B cell (primary cell): ENCODE data around the gene SLC6A20. TPM values are rescaled to one million over a fixed set of nuclear protein-coding genes. Genes with fewer than 3 reads are reported as not detected.
"Not testable (repeated sequence)": the region's sequence is repeated elsewhere in the genome, so short reads cannot be mapped to it uniquely, and the experiment has no call there.

Source experiments
- ATAC-seq: fragments of 200-7000 bp; cut with Tn5 transposase; one replicate; pipeline ENCODE4 v1.10.0; 2021; ENCODE audit warnings: low read depth, mild to moderate bottlenecking, moderate number of reproducible peaks, moderate library complexity
- CTCF ChIA-PET: fragments of 350-600 bp; sonication (Branson Sonifier 250); formaldehyde crosslinking; loops from one replicate; lab custom pipeline; 2021; ENCODE audit warnings: antibody characterized with exemption, inconsistent platforms; lab: Charles Lee
- POLR2A ChIA-PET: fragments of 350-600 bp; sonication (Branson Sonifier 250); formaldehyde crosslinking; loops from one replicate; lab custom pipeline; 2021; ENCODE audit warnings: antibody characterized with exemption; lab: Charles Lee
- DNase-seq: peaks from one replicate; pipeline ENCODE4 v3.0.0; 2013
- H2AFZ ChIP-seq: 2 replicates; pipeline ENCODE4 v1.6.1; 2012; ENCODE audit warnings: mild to moderate bottlenecking, low read depth, low read length; ENCODE audit not compliant: insufficient read depth, poor library complexity, severe bottlenecking
- H3K27ac ChIP-seq, 2 donors: 1 replicate in 1 of 2; 2 replicates in 1 of 2; pipeline ENCODE4 v1.5.1; 2012 to 2013; ENCODE audit warnings: low read length in 2 of 2, mild to moderate bottlenecking in 2 of 2, moderate library complexity in 1 of 2
- H3K27me3 ChIP-seq, 4 experiments: fragments of 200-600 bp in 1 of 4; sonication (generic) in 1 of 4; replicated peaks in 1 of 4; 1 replicate in 2 of 4; 2 replicates in 2 of 4; pipeline versions ENCODE4 v1.6.1 to v1.7.0; 2013 to 2016; ENCODE audit warnings: low read length in 3 of 4, mild to moderate bottlenecking in 2 of 4, mixed read lengths in 1 of 4, moderate library complexity in 1 of 4; ENCODE audit not compliant: insufficient read depth in 4 of 4, control insufficient read depth in 3 of 4; ENCODE audit errors: control extremely low read depth in 1 of 4
- H3K36me3 ChIP-seq, 2 experiments: replicated peaks in 1 of 2; 1 replicate in 1 of 2; 2 replicates in 1 of 2; pipeline versions ENCODE4 v1.6.1 to v1.7.1; 2013; ENCODE audit warnings: low read length in 1 of 2; ENCODE audit not compliant: insufficient read depth in 2 of 2, control insufficient read depth in 1 of 2; ENCODE audit errors: control extremely low read depth in 1 of 2, extremely low read depth in 1 of 2
- H3K4me1 ChIP-seq, 2 donors: fragments of 200-600 bp in 1 of 2; sonication (generic) in 1 of 2; 1 replicate in 1 of 2; 2 replicates in 1 of 2; pipeline versions ENCODE4 v1.5.1 to v1.6.1; 2013 to 2017; ENCODE audit warnings: low read length in 2 of 2; ENCODE audit not compliant: control insufficient read depth in 2 of 2, insufficient read depth in 2 of 2
- H3K4me2 ChIP-seq: replicated peaks from 2 replicates; pipeline ENCODE3; 2012; ENCODE audit warnings: mild to moderate bottlenecking, low read depth, low read length; ENCODE audit not compliant: poor library complexity, severe bottlenecking
- H3K4me3 ChIP-seq, 5 experiments: fragments of 200-600 bp in 1 of 5; sonication (generic) in 1 of 5; 1 replicate in 3 of 5; 2 replicates in 2 of 5; pipeline versions ENCODE4 v1.5.1 to v1.7.0; 2011 to 2016; ENCODE audit warnings: low read length in 4 of 5, mild to moderate bottlenecking in 4 of 5, low read depth in 2 of 5, control low read depth in 1 of 5, moderate library complexity in 1 of 5; ENCODE audit not compliant: insufficient read depth in 1 of 5; ENCODE audit errors: control extremely low read depth in 1 of 5, extremely low read depth in 1 of 5
- H3K79me2 ChIP-seq: fragments of 200-600 bp; sonication (generic); one replicate; pipeline ENCODE4 v1.6.0; 2016; ENCODE audit warnings: low read length; ENCODE audit not compliant: control insufficient read depth, insufficient read depth
- H3K9ac ChIP-seq: fragments of 200-600 bp; sonication (generic); 2 replicates; pipeline ENCODE4 v1.6.1; 2017; ENCODE audit warnings: mild to moderate bottlenecking, low read length, moderate library complexity
- H3K9me3 ChIP-seq, 3 donors: one replicate each; pipeline versions ENCODE4 v1.6.1 to v1.7.1; 2013; ENCODE audit warnings: low read length in 2 of 3; ENCODE audit not compliant: control insufficient read depth in 2 of 3, insufficient read depth in 1 of 3; ENCODE audit errors: control extremely low read depth in 1 of 3
- H4K20me1 ChIP-seq: 2 replicates; pipeline ENCODE4 v1.6.0; 2012; ENCODE audit warnings: mild to moderate bottlenecking, low read length; ENCODE audit not compliant: insufficient read depth, control insufficient read depth, poor library complexity, severe bottlenecking
- H3K27ac Mint-ChIP-seq: one replicate; pipeline ENCODE4 v1.8.0; 2021; ENCODE audit warnings: mixed read lengths
- H3K27me3 Mint-ChIP-seq: one replicate; pipeline ENCODE4 v1.8.0; 2021; ENCODE audit warnings: mixed read lengths
- H3K4me1 Mint-ChIP-seq: one replicate; pipeline ENCODE4 v1.8.0; 2021; ENCODE audit warnings: mixed read lengths
- H3K4me3 Mint-ChIP-seq: one replicate; pipeline ENCODE4 v1.8.0; 2021; ENCODE audit warnings: mixed read lengths
- H3K9me3 Mint-ChIP-seq: one replicate; pipeline ENCODE4 v1.8.0; 2022; ENCODE audit warnings: mixed read lengths; ENCODE audit not compliant: insufficient read depth
- EZH2 ChIP-seq: IDR thresholded peaks from 2 replicates; pipeline ENCODE4 v1.6.1; 2012; ENCODE audit warnings: borderline replicate concordance, low read depth, mild to moderate bottlenecking, moderate library complexity, low read length; ENCODE audit not compliant: insufficient read depth, poor library complexity, severe bottlenecking
- WGBS: methylation state at CpG from one replicate; pipeline ENCODE4 v1.1.5; 2013; ENCODE audit warnings: missing lambda C conversion rate; ENCODE audit not compliant: insufficient coverage; 5-methylcytosine and 5-hydroxymethylcytosine counted together
- intact Hi-C: fragments of 100-400 bp; cut with micrococcal nuclease; formaldehyde crosslinking; loops from one replicate; pipeline ENCODE4 v1.10.0; 2022
- polyA plus RNA-seq: library from polyadenylated mRNA; depleted of rRNA; stranded (reverse); fragments of >200 nt; gene quantifications from 2 replicates; pipeline ENCODE4 v1.2.3, GENCODE V29; 2012
- total RNA-seq, 2 donors: library from RNA; stranded (reverse); fragments of 120-200 nt in 1 of 2; gene quantifications; 1 replicate in 1 of 2; 2 replicates in 1 of 2; pipeline versions ENCODE4 v1.2.3 to v1.2.4, GENCODE V29; 2013 to 2022
- TF ChIP-seq, protein P1 (sequence below): fragments of 200-600 bp; IDR thresholded peaks from one replicate; pipeline ENCODE4 v1.8.0; 2022; ENCODE audit warnings: antibody characterized with exemption, mild to moderate bottlenecking

Gene SLC6A20
- total and polyA plus RNA-seq, 2 donors (not counting 1 experiment from before 2014, with no cell fraction given), result 0.32 TPM; not detected in 1

DNA sequence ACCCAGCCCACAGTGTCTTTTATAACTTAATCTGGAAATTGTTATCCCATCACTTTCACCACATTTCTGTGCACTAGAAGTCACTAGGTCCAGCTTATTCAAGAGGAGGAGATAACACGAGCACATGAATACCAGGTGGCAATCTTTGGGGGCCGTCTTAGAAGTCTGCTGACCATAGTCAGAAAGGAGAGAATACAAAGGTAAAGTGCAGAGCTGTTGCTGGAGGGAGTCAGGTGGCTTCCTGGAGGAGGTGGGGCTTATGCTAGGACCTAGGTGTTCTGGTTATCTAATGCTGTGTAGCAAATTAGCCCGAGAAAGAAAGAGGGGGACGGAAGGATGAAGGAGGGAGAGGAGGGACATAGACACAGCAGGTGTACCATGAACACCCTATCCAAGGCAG lies 46.5 kb downstream of the SLC6A20 start:
- ATAC-seq (no peak), DNase-seq (no peak)
- Histone ChIP-seq H3K4me2 (no peak overlapping the region), H3K79me2 (no peaks in the 10 kb centered on the region), H4K20me1 (no peaks in the 10 kb centered on the region), H3K36me3 (peaks cover 0 to 9% of the 10 kb centered on the region in 2 experiments), H3K27me3 (no peaks in the 10 kb centered on the region), H3K4me3 (no peak overlapping the region), H3K27ac (no peak overlapping the region), H3K9me3 (no peaks in the 10 kb centered on the region), H2AFZ (no peak overlapping the region), H3K4me1 (no peaks in the 10 kb centered on the region), H3K9ac (no peak overlapping the region)
- ChIA-PET CTCF (interaction anchor here (1.2 kb wide), 1 partner anchor 9 kb away, joined by 3 read pairs; no protein-coding TSS in a partner anchor), POLR2A (no interaction called here)
- intact Hi-C loops, result no loop called here
- Mint-ChIP-seq H3K27ac (no peak overlapping the region), H3K4me1 (peaks cover 2% of the 10 kb centered on the region), H3K27me3 (no peaks in the 10 kb centered on the region), H3K4me3 (no peak overlapping the region), H3K9me3 (no peaks in the 10 kb centered on the region)
- WGBS, result 100% methylated on average over 3 of the region's 4 CpGs
- TF ChIP-seq, protein P1, sequence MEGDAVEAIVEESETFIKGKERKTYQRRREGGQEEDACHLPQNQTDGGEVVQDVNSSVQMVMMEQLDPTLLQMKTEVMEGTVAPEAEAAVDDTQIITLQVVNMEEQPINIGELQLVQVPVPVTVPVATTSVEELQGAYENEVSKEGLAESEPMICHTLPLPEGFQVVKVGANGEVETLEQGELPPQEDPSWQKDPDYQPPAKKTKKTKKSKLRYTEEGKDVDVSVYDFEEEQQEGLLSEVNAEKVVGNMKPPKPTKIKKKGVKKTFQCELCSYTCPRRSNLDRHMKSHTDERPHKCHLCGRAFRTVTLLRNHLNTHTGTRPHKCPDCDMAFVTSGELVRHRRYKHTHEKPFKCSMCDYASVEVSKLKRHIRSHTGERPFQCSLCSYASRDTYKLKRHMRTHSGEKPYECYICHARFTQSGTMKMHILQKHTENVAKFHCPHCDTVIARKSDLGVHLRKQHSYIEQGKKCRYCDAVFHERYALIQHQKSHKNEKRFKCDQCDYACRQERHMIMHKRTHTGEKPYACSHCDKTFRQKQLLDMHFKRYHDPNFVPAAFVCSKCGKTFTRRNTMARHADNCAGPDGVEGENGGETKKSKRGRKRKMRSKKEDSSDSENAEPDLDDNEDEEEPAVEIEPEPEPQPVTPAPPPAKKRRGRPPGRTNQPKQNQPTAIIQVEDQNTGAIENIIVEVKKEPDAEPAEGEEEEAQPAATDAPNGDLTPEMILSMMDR, result no peak
- TF ChIP-seq EZH2, result no peak

DNA sequence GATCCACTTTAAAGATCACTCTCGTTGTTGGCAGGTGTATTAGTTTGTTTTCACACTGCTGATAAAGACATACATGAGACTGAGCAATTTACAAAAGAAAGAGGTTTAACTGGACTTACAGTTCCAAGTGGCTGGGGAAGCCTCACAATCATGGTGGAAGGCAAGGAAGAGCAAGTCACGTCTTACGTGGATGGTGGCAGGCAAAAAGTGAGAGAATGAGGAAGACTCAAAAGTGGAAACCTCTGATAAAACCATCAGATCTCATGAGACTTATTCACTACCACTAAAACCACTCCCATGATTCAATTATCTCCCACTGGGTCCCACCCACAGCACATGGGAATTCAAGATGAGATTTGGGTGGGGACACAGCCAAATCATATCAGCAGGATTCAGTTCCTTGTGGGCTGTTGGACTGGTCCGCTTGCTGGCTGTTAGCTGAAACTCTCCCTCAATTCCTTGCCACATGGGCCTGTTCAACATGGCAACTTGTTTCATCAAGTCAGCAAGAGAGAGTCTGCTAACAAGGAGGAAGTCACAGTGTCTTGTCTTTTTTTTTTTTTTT lies 47.2 kb downstream of the SLC6A20 start:
- H3K9me3 ChIP-seq, H3K79me2 ChIP-seq, H3K9me3 Mint-ChIP-seq, H3K4me1 Mint-ChIP-seq, H4K20me1 ChIP-seq, H3K4me2 ChIP-seq, H3K9ac ChIP-seq, ATAC-seq, DNase-seq, H3K27ac Mint-ChIP-seq, H3K27ac ChIP-seq, intact Hi-C loops, H3K4me3 Mint-ChIP-seq, H2AFZ ChIP-seq, H3K4me3 ChIP-seq, H3K4me1 ChIP-seq, H3K27me3 ChIP-seq, POLR2A ChIA-PET, H3K27me3 Mint-ChIP-seq: not testable (repeated sequence)
- peaks cover 0 to 15% of the 10 kb centered on the region in 2 experiments for H3K36me3 ChIP-seq
- WGBS, result 73% methylated on average over 3 of the region's 4 CpGs
- CTCF ChIA-PET, result interaction anchor here (0.5 kb wide), 1 partner anchor 89 kb away, joined by 5 read pairs; no protein-coding TSS in a partner anchor
